Endothelial cell of umbilical vein (primary cell): ENCODE measurements around the gene HMCES. TPM values are rescaled to one million over a fixed set of nuclear protein-coding genes. Genes with fewer than 3 reads are reported as not detected.

Experiments
- BruUV-seq: library from RNA; stranded (reverse); fragments of 400-500 nt; replicated peaks from 2 replicates; lab custom pipeline; 2021; lab: Mats Ljungman, UMichigan
- CTCF ChIA-PET: fragments of 300-600, 350-600 bp; sonication (Branson Sonifier 250); formaldehyde crosslinking; loops from one replicate; lab custom pipeline; 2021; ENCODE audit warnings: antibody characterized with exemption, inconsistent platforms; lab: Charles Lee
- POLR2A ChIA-PET: fragments of 300-600, 350-600 bp; sonication (Branson Sonifier 250); formaldehyde crosslinking; loops from one replicate; lab custom pipeline; 2021; ENCODE audit warnings: antibody characterized with exemption, inconsistent platforms; lab: Charles Lee
- DNase-seq: peaks from one replicate; pipeline ENCODE4 v3.0.0-alpha.2; 2011; ENCODE audit warnings: low read depth, low spot score
- FAIRE-seq: peaks from 2 replicates; lab custom pipeline; 2011; peaks lifted over from hg19 to GRCh38; lab: Jason Lieb, UNC
- H2AFZ ChIP-seq: 2 replicates; pipeline ENCODE4 v1.6.0; 2012; ENCODE audit warnings: low read depth, low read length, control low read depth, inconsistent platforms
- H3K27ac ChIP-seq: 2 replicates; pipeline ENCODE4 v1.5.1; 2011; ENCODE audit warnings: low read depth, mild to moderate bottlenecking, control low read depth, low read length, moderate library complexity; ENCODE audit not compliant: insufficient read depth
- H3K27me3 ChIP-seq, 2 experiments: 2 replicates each; pipeline versions ENCODE4 v1.6.0 to v1.6.1; 2011; ENCODE audit warnings: low read length in 2 of 2, mixed read lengths in 1 of 2; ENCODE audit not compliant: control insufficient read depth in 2 of 2, insufficient read depth in 2 of 2
- H3K36me3 ChIP-seq, 2 experiments: 2 replicates in 1 of 2; 3 replicates in 1 of 2; pipeline ENCODE4 v1.5.1; 2011; ENCODE audit warnings: low read length in 2 of 2, mild to moderate bottlenecking in 1 of 2, moderate library complexity in 1 of 2; ENCODE audit not compliant: control insufficient read depth in 2 of 2, insufficient read depth in 2 of 2; ENCODE audit errors: extremely low read depth in 1 of 2
- H3K4me1 ChIP-seq: 3 replicates; pipeline ENCODE4 v1.5.1; 2011; ENCODE audit warnings: mild to moderate bottlenecking, low read length; ENCODE audit not compliant: control insufficient read depth, insufficient read depth; ENCODE audit errors: extremely low read depth
- H3K4me2 ChIP-seq: 2 replicates; pipeline ENCODE4 v1.6.1; 2011; ENCODE audit warnings: low read length, control low read depth, mixed read lengths; ENCODE audit not compliant: insufficient read depth
- H3K4me3 ChIP-seq, 3 experiments: fragments of 200-600 bp in 1 of 3; sonication (generic), shearing (Covaris generic) in 1 of 3; replicated peaks in 1 of 3; 2 replicates each; pipeline ENCODE4 v1.5.1; 2011 to 2016; ENCODE audit warnings: control low read depth in 3 of 3, low read length in 3 of 3, mild to moderate bottlenecking in 2 of 3, inconsistent platforms in 1 of 3, low read depth in 1 of 3, moderate library complexity in 1 of 3; ENCODE audit not compliant: insufficient read depth in 1 of 3
- H3K79me2 ChIP-seq: 2 replicates; pipeline ENCODE4 v1.6.0; 2012; ENCODE audit warnings: low read length, inconsistent platforms; ENCODE audit not compliant: control insufficient read depth, insufficient read depth
- H3K9ac ChIP-seq: replicated peaks from 2 replicates; pipeline ENCODE3; 2011; ENCODE audit warnings: low read length, control low read depth; ENCODE audit not compliant: insufficient read depth; ENCODE audit errors: extremely low read depth
- H3K9me1 ChIP-seq: replicated peaks from 3 replicates; pipeline ENCODE4 v1.6.0; 2011; ENCODE audit warnings: mild to moderate bottlenecking, low read length; ENCODE audit not compliant: control insufficient read depth, insufficient read depth; ENCODE audit errors: extremely low read depth
- H3K9me3 ChIP-seq: replicated peaks from 2 replicates; pipeline ENCODE4 v1.5.1; 2012; ENCODE audit warnings: low read length, inconsistent platforms; ENCODE audit not compliant: control insufficient read depth, insufficient read depth
- H4K20me1 ChIP-seq: replicated peaks from 2 replicates; pipeline ENCODE3; 2011; ENCODE audit warnings: mild to moderate bottlenecking, low read length; ENCODE audit not compliant: control insufficient read depth, insufficient read depth; ENCODE audit errors: extremely low read depth
- EZH2 ChIP-seq: IDR thresholded peaks from 2 replicates; pipeline ENCODE4 v1.6.1; 2012; ENCODE audit warnings: borderline replicate concordance, low read depth, mild to moderate bottlenecking, moderate library complexity, low read length, inconsistent platforms; ENCODE audit not compliant: severe bottlenecking
- FOS ChIP-seq: IDR thresholded peaks from 2 replicates; pipeline ENCODE4 v1.6.1; 2011; ENCODE audit warnings: mild to moderate bottlenecking, low read length, moderate library complexity, borderline replicate concordance; ENCODE audit not compliant: insufficient read depth
- JUN ChIP-seq: IDR thresholded peaks from 2 replicates; pipeline ENCODE4 v1.6.1; 2011; ENCODE audit warnings: borderline replicate concordance, low read depth; ENCODE audit not compliant: insufficient read length, insufficient read depth
- POLR2A ChIP-seq: IDR thresholded peaks from 2 replicates; pipeline ENCODE4 v1.6.1; 2012; ENCODE audit warnings: low read depth, mild to moderate bottlenecking, control low read depth, low read length
- POLR2AphosphoS5 ChIP-seq: IDR thresholded peaks from 2 replicates; pipeline ENCODE4 v1.6.1; 2012; ENCODE audit warnings: low read depth, mild to moderate bottlenecking, control low read depth, low read length, moderate library complexity; ENCODE audit not compliant: insufficient read depth
- dilution Hi-C: fragments of 300-500 bp; cut with MboI; formaldehyde crosslinking; loops from one replicate; pipeline ENCODE4 v1.15.0; 2019; ENCODE audit warnings: low sequenced_read_pairs; ENCODE audit not compliant: extremely low pct_ligation_motif_present
- intact Hi-C: fragments of 100-400 bp; cut with micrococcal nuclease; formaldehyde crosslinking; loops from one replicate; pipeline ENCODE4 v1.10.0; 2022
- polyA plus RNA-seq, 4 experiments: library from polyadenylated mRNA; depleted of rRNA in 3 of 4; stranded (reverse) in 3 of 4; unstranded in 1 of 4; fragments of >200 nt; gene quantifications; 2 replicates each; pipeline versions ENCODE4 v1.2.1 to v1.2.3, GENCODE V29; 2011 to 2012; ENCODE audit warnings: missing spikeins in 1 of 4
- total RNA-seq: library from RNA; stranded (reverse); gene quantifications from 2 replicates; pipeline ENCODE4 v1.2.3, GENCODE V29; 2021
- TF ChIP-seq, protein P1 (sequence below), 2 donors: IDR thresholded peaks; 1 replicate in 1 of 2; 2 replicates in 1 of 2; pipeline ENCODE4 v1.5.1; 2011; ENCODE audit warnings: low read length in 2 of 2, mild to moderate bottlenecking in 2 of 2, moderate library complexity in 2 of 2, control low read depth in 1 of 2, inconsistent platforms in 1 of 2, low read depth in 1 of 2; ENCODE audit not compliant: insufficient read depth in 1 of 2; ENCODE audit errors: extremely low read depth in 1 of 2

HMCES gene
- total and polyA plus RNA-seq, 2 donors (not counting 3 experiments of a cell fraction or from before 2014, with no cell fraction given) = 30.6 to 40.8 TPM

DNA sequence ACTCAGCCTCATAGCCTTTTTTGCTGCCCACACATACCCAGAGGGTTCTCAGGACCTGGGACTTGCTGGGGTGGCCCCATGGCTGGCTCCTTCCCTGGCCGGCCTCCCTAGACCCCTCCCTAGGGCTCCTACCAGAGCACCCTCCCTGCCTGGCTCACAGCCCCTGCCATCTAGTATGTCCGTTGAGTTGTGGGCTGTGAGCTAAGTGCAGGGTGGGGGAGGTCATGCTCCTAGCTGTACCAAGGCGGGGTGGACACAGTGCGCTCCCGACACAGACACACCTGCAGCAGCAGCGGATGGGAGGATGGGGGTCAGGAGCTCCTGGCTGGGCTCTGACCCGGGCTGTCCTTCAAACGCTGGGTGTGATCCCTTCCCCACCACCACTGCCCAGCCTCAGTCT lies 41.6 kb downstream of the HMCES start:
- Histone ChIP-seq H3K36me3 (no peaks in the 10 kb centered on the region), H3K4me1 (peaks cover 4% of the 10 kb centered on the region), H3K27me3 (no peaks in the 10 kb centered on the region), H3K27ac (no peak overlapping the region), H3K9ac (no peak overlapping the region), H3K4me2 (no peak overlapping the region), H2AFZ (no peak overlapping the region), H3K9me1 (no peaks in the 10 kb centered on the region), H3K79me2 (peaks cover 2% of the 10 kb centered on the region), H4K20me1 (no peaks in the 10 kb centered on the region), H3K9me3 (no peaks in the 10 kb centered on the region), H3K4me3 (no peak overlapping the region)
- ChIA-PET CTCF (no interaction called here), POLR2A (no interaction called here)
- FAIRE-seq (no peak), DNase-seq (no peak)
- intact Hi-C loops (no loop called here), dilution Hi-C loops (no loop called here)
- BruUV-seq = no TSS peak
- TF ChIP-seq JUN (no peak), EZH2 (no peak), FOS (no peak), POLR2A (no peak), POLR2AphosphoS5 (no peak)
- TF ChIP-seq, protein P1, sequence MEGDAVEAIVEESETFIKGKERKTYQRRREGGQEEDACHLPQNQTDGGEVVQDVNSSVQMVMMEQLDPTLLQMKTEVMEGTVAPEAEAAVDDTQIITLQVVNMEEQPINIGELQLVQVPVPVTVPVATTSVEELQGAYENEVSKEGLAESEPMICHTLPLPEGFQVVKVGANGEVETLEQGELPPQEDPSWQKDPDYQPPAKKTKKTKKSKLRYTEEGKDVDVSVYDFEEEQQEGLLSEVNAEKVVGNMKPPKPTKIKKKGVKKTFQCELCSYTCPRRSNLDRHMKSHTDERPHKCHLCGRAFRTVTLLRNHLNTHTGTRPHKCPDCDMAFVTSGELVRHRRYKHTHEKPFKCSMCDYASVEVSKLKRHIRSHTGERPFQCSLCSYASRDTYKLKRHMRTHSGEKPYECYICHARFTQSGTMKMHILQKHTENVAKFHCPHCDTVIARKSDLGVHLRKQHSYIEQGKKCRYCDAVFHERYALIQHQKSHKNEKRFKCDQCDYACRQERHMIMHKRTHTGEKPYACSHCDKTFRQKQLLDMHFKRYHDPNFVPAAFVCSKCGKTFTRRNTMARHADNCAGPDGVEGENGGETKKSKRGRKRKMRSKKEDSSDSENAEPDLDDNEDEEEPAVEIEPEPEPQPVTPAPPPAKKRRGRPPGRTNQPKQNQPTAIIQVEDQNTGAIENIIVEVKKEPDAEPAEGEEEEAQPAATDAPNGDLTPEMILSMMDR (IDR thresholded peaks at IDR 0.05; ENCODE audit: extremely low read depth in 1 of 2, insufficient read depth in 1 of 2, low read depth in 1 of 2, low read length in 2 of 2) = no peak
